Calu3 (cell line): ENCODE measurements around the gene GM2A. TPM values are rescaled to one million over a fixed set of nuclear protein-coding genes. Genes with fewer than 3 reads are reported as not detected.
"Not testable (repeated sequence)": the region's sequence is repeated elsewhere in the genome, so short reads cannot be mapped to it uniquely, and the experiment has no call there.

Source experiments
- BruUV-seq: library from RNA; stranded (reverse); fragments of 400-500 nt; replicated peaks from 2 replicates; lab custom pipeline; 2021; lab: Mats Ljungman, UMichigan
- CTCF ChIA-PET: fragments of 300-600 bp; sonication (Branson Sonifier 250); formaldehyde crosslinking; loops from one replicate; lab custom pipeline; 2022; ENCODE audit warnings: antibody characterized with exemption; lab: Charles Lee
- DNase-seq: peaks from one replicate; pipeline ENCODE4 v3.0.0; 2022
- H3K27ac Mint-ChIP-seq: one replicate; pipeline ENCODE4 v1.8.0; 2022; ENCODE audit warnings: mixed read lengths; ENCODE audit not compliant: unreplicated experiment
- H3K27me3 Mint-ChIP-seq: one replicate; pipeline ENCODE4 v1.8.0; 2022; ENCODE audit warnings: mixed read lengths; ENCODE audit not compliant: unreplicated experiment
- H3K36me3 Mint-ChIP-seq: one replicate; pipeline ENCODE4 v1.8.0; 2022; ENCODE audit warnings: mild to moderate bottlenecking, moderate library complexity, mixed read lengths; ENCODE audit not compliant: insufficient read depth, unreplicated experiment
- H3K4me1 Mint-ChIP-seq: one replicate; pipeline ENCODE4 v1.8.0; 2022; ENCODE audit warnings: mild to moderate bottlenecking, low read depth, mixed read lengths; ENCODE audit not compliant: unreplicated experiment
- H3K4me3 Mint-ChIP-seq: one replicate; pipeline ENCODE4 v1.8.0; 2022; ENCODE audit warnings: mild to moderate bottlenecking, low read depth, moderate library complexity, mixed read lengths; ENCODE audit not compliant: unreplicated experiment
- H3K9me3 Mint-ChIP-seq: one replicate; pipeline ENCODE4 v1.8.0; 2022; ENCODE audit warnings: low read depth, mixed read lengths; ENCODE audit not compliant: unreplicated experiment
- CTCF ChIP-seq: fragments of 200-600 bp; IDR thresholded peaks from one replicate; pipeline ENCODE4 v1.8.0; 2022; ENCODE audit warnings: antibody characterized with exemption; ENCODE audit not compliant: unreplicated experiment
- intact Hi-C: fragments of 100-400 bp; cut with micrococcal nuclease; formaldehyde crosslinking; loops from one replicate; pipeline ENCODE4 v1.10.0; 2022; ENCODE audit not compliant: unreplicated experiment
- total RNA-seq: library from RNA; stranded (reverse); gene quantifications from 2 replicates; pipeline ENCODE4 v1.2.3, GENCODE V29; 2022

GM2A gene
- total RNA-seq, 1 experiment from 2014 or later = 22.4 TPM

- CTCF ChIA-PET = interaction anchor here (0.9 to 1.2 kb wide), 2 partner anchors 18 kb away, joined by 3 to 6 read pairs; partner anchors contain the start of gene GM2A
- DNase-seq = peak; percentile 30
- BruUV-seq = no TSS peak
- Mint-ChIP-seq H3K4me1 (no peaks in the 10 kb centered on the region), H3K27ac (no peak overlapping the region), H3K36me3 (no peaks in the 10 kb centered on the region), H3K9me3 (no peaks in the 10 kb centered on the region), H3K27me3 (peaks cover 79% of the 10 kb centered on the region), H3K4me3 (no peak overlapping the region)
- intact Hi-C loops = no loop called here
- TF ChIP-seq CTCF = no peak
Measured at GRCh38 chr5:151234476-151235238, 18.3 kb upstream of the GM2A start.

GRCh38 chr5:151235239-151235571 lies 17.8 kb upstream of the GM2A start:
- H3K27ac Mint-ChIP-seq, intact Hi-C loops, BruUV-seq, H3K4me3 Mint-ChIP-seq, DNase-seq, H3K36me3 Mint-ChIP-seq, H3K4me1 Mint-ChIP-seq, H3K9me3 Mint-ChIP-seq: not testable (repeated sequence)
- CTCF ChIA-PET = interaction anchor here (0.9 kb wide), 1 partner anchor 18 kb away, joined by 3 read pairs; the partner anchor contains the start of gene GM2A
- H3K27me3 Mint-ChIP-seq = peaks cover 74% of the 10 kb centered on the region

- no TSS peak for BruUV-seq
- H3K27me3 Mint-ChIP-seq = peaks cover 61% of the 10 kb centered on the region
- CTCF ChIA-PET = no interaction called here
- no peak overlapping the region for H3K4me3 Mint-ChIP-seq
- no peak for DNase-seq
- no peaks in the 10 kb centered on the region for H3K36me3 Mint-ChIP-seq
- H3K9me3 Mint-ChIP-seq = no peaks in the 10 kb centered on the region
- TF ChIP-seq CTCF = no peak
- H3K27ac Mint-ChIP-seq = no peak overlapping the region
- peaks cover 10% of the 10 kb centered on the region for H3K4me1 Mint-ChIP-seq
- intact Hi-C loops = no loop called here
Measured at GRCh38 chr5:151236888-151237287, 16.1 kb upstream of the GM2A start.

- no TSS peak for BruUV-seq
- CTCF ChIA-PET = interaction anchor here (1.1 kb wide), 1 partner anchor 112 kb away, joined by 3 read pairs; no protein-coding TSS in a partner anchor
- peaks cover 55% of the 10 kb centered on the region for H3K27me3 Mint-ChIP-seq
Measured at GRCh38 chr5:151237685-151238084, 15.3 kb upstream of the GM2A start.

More at GRCh38 chr5:151237685-151238084, 15.3 kb upstream of the GM2A start:
- no peak for DNase-seq
- no peak for TF ChIP-seq CTCF
- no peaks in the 10 kb centered on the region for H3K36me3 Mint-ChIP-seq
- H3K9me3 Mint-ChIP-seq = no peaks in the 10 kb centered on the region
- peaks cover 10% of the 10 kb centered on the region for H3K4me1 Mint-ChIP-seq
- H3K27ac Mint-ChIP-seq = no peak overlapping the region
- no peak overlapping the region for H3K4me3 Mint-ChIP-seq
- intact Hi-C loops = no loop called here
